Ishikawa (cell line): ENCODE results near the gene TNPO3.

ENCODE experiments used
- CEBPB ChIP-seq: IDR thresholded peaks from 2 replicates; pipeline ENCODE4 v1.6.1; 2012
- EGR1 ChIP-seq: IDR thresholded peaks from 2 replicates; pipeline ENCODE4 v1.6.1; 2012
- EP300 ChIP-seq: IDR thresholded peaks from 2 replicates; pipeline ENCODE4 v1.6.1; 2012; ENCODE audit warnings: borderline replicate concordance
- FOXM1 ChIP-seq: IDR thresholded peaks from 2 replicates; pipeline ENCODE4 v1.6.1; 2012; ENCODE audit warnings: low read depth, borderline replicate concordance
- NFIC ChIP-seq: IDR thresholded peaks from 2 replicates; pipeline ENCODE4 v1.6.1; 2012
- RAD21 ChIP-seq: IDR thresholded peaks from 2 replicates; pipeline ENCODE4 v1.6.1; 2012; ENCODE audit warnings: low read depth
- TAF1 ChIP-seq: IDR thresholded peaks from 2 replicates; pipeline ENCODE4 v1.6.1; 2012; ENCODE audit warnings: low read depth, mild to moderate bottlenecking
- TEAD4 ChIP-seq: IDR thresholded peaks from 2 replicates; pipeline ENCODE4 v1.6.1; 2012
- ZBTB7A ChIP-seq: IDR thresholded peaks from 2 replicates; pipeline ENCODE4 v1.6.1; 2012; ENCODE audit warnings: low read depth

DNA sequence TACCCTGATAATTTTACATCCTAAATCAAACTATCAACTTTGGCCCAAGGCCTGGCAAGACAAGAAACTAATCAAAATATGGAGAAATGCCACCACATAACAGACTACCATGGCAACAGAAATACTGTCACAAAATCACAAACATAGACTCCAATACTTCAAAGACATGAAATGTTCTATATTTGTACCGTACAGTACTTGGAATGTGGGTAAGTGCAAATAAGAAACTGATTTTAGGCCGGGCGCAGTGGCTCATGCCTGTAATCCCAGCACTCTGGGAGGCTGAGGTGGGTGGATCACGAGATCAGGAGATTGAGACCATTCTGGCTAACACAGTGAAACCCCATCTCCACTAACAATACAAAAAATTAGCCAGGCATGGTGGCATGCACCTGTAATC, 9.2 kb downstream of the TNPO3 start:
- TF ChIP-seq ZBTB7A (no peak), FOXM1 (no peak), CEBPB (no peak), TEAD4 (no peak), TAF1 (no peak), EP300 (no peak), EGR1 (no peak), RAD21 (no peak), NFIC (no peak)
